Measurements from ENCODE around the gene UBE4B. TPM values are rescaled to one million over a fixed set of nuclear protein-coding genes. Genes with fewer than 3 reads are reported as not detected.

The UBE4B gene
- total and polyA plus RNA-seq, 2 donors (not counting 1 experiment from before 2014, with no cell fraction given) = 21.7 to 57.5 TPM

DNA sequence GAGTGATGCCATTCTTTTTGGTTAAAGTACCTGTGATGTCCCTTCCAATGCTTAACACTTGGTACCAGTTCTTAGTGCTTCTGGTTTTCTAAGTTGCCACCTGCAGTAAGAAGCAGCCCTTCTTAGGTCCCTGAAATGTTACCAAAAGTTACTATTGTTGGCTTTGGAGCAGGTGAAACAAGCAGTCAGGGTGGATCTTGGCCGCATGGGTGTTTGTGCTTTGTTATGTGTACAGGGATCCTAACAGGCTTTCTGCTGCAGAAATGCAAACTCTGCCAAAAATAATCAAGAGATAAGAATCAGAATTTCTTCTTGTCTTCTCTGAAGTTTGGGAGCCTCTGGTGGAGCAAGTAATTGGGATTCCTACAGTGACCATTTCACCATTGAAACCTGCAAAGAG, 84.4 kb downstream of the UBE4B start:
- no peaks in the 10 kb centered on the region for H3K27me3 ChIP-seq (replicated peaks in 1 of 4; ENCODE audit: control extremely low read depth in 1 of 4, control insufficient read depth in 3 of 4, insufficient read depth in 4 of 4, low read length in 3 of 4)
- no peak overlapping the region for H3K9ac ChIP-seq (ENCODE audit: low read length)
- TF ChIP-seq EZH2 (IDR thresholded peaks at IDR 0.05; ENCODE audit: borderline replicate concordance, insufficient read depth, low read depth, low read length, poor library complexity, severe bottlenecking) = no peak
- TF ChIP-seq, protein P1, sequence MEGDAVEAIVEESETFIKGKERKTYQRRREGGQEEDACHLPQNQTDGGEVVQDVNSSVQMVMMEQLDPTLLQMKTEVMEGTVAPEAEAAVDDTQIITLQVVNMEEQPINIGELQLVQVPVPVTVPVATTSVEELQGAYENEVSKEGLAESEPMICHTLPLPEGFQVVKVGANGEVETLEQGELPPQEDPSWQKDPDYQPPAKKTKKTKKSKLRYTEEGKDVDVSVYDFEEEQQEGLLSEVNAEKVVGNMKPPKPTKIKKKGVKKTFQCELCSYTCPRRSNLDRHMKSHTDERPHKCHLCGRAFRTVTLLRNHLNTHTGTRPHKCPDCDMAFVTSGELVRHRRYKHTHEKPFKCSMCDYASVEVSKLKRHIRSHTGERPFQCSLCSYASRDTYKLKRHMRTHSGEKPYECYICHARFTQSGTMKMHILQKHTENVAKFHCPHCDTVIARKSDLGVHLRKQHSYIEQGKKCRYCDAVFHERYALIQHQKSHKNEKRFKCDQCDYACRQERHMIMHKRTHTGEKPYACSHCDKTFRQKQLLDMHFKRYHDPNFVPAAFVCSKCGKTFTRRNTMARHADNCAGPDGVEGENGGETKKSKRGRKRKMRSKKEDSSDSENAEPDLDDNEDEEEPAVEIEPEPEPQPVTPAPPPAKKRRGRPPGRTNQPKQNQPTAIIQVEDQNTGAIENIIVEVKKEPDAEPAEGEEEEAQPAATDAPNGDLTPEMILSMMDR (IDR thresholded peaks at IDR 0.05) = no peak
- Mint-ChIP-seq H3K9me3 (ENCODE audit: insufficient read depth) (no peaks in the 10 kb centered on the region), H3K4me1 (no peaks in the 10 kb centered on the region), H3K27me3 (no peaks in the 10 kb centered on the region), H3K4me3 (no peak overlapping the region), H3K27ac (no peak overlapping the region)
- H3K4me2 ChIP-seq (replicated peaks; ENCODE audit: low read depth, low read length, poor library complexity, severe bottlenecking) = no peak overlapping the region
- H3K9me3 ChIP-seq (ENCODE audit: control extremely low read depth in 1 of 3, control insufficient read depth in 2 of 3, insufficient read depth in 1 of 3, low read length in 2 of 3) = no peaks in the 10 kb centered on the region
- H3K27ac ChIP-seq (ENCODE audit: low read length in 2 of 2) = no peak overlapping the region
- intact Hi-C loops (cut with micrococcal nuclease) = no loop called here
- no peaks in the 10 kb centered on the region for H3K4me1 ChIP-seq (ENCODE audit: control insufficient read depth in 2 of 2, insufficient read depth in 2 of 2, low read length in 2 of 2)
- H3K36me3 ChIP-seq (replicated peaks in 1 of 2; ENCODE audit: control extremely low read depth in 1 of 2, control insufficient read depth in 1 of 2, extremely low read depth in 1 of 2, insufficient read depth in 2 of 2, low read length in 1 of 2) = peaks cover 8 to 33% of the 10 kb centered on the region in 2 experiments
- H2AFZ ChIP-seq (ENCODE audit: insufficient read depth, low read depth, low read length, poor library complexity, severe bottlenecking) = no peak overlapping the region
- H3K79me2 ChIP-seq (ENCODE audit: control insufficient read depth, insufficient read depth, low read length) = no peaks in the 10 kb centered on the region
- DNase-seq = no peak
- no peak for ATAC-seq (ENCODE audit: low read depth)
- CTCF ChIA-PET = no interaction called here
- H4K20me1 ChIP-seq (ENCODE audit: control insufficient read depth, insufficient read depth, low read length, poor library complexity, severe bottlenecking) = no peaks in the 10 kb centered on the region
- WGBS (ENCODE audit: insufficient coverage) = no CpG with 5 or more reads among the region's 1 CpG
- POLR2A ChIA-PET = no interaction called here
- no peak overlapping the region for H3K4me3 ChIP-seq (ENCODE audit: control extremely low read depth in 1 of 5, extremely low read depth in 1 of 5, insufficient read depth in 1 of 5, low read depth in 2 of 5, low read length in 4 of 5)

DNA sequence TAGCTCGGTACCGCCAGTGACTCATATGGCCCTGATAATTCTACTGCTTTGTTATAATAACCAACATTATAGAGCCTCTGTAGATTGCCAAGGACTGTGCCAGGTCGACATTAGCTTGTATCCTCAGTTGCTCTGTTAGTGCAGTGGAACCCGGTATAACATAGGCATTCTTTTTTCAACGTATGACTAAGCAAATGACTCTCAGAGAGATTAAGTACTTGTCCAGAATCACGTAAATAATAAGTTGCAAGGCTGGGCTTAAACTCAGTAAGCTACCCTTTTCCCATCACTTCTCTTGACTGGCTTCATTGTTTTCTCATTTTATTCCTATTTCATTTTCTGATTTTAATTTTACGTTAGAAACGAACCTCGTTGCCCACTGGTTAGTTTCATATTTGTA, 85.1 kb downstream of the UBE4B start:
- ATAC-seq (ENCODE audit: low read depth) = no peak
- CTCF ChIA-PET = no interaction called here
- no peaks in the 10 kb centered on the region for H3K27me3 Mint-ChIP-seq
- POLR2A ChIA-PET = no interaction called here
- no peak overlapping the region for H2AFZ ChIP-seq (ENCODE audit: insufficient read depth, low read depth, low read length, poor library complexity, severe bottlenecking)
- no peaks in the 10 kb centered on the region for H3K9me3 Mint-ChIP-seq (ENCODE audit: insufficient read depth)
- H3K4me3 Mint-ChIP-seq = no peak overlapping the region
- WGBS (ENCODE audit: insufficient coverage) = 100% methylated on average over 5 of the region's 9 CpGs
- no peak overlapping the region for H3K27ac Mint-ChIP-seq
- no peak overlapping the region for H3K4me3 ChIP-seq (ENCODE audit: control extremely low read depth in 1 of 5, extremely low read depth in 1 of 5, insufficient read depth in 1 of 5, low read depth in 2 of 5, low read length in 4 of 5)
- intact Hi-C loops (cut with micrococcal nuclease) = no loop called here
- H3K36me3 ChIP-seq (replicated peaks in 1 of 2; ENCODE audit: control extremely low read depth in 1 of 2, control insufficient read depth in 1 of 2, extremely low read depth in 1 of 2, insufficient read depth in 2 of 2, low read length in 1 of 2) = peaks cover 9 to 31% of the 10 kb centered on the region in 2 experiments
- H3K79me2 ChIP-seq (ENCODE audit: control insufficient read depth, insufficient read depth, low read length) = no peaks in the 10 kb centered on the region
- DNase-seq = no peak
- H3K27me3 ChIP-seq (replicated peaks in 1 of 4; ENCODE audit: control extremely low read depth in 1 of 4, control insufficient read depth in 3 of 4, insufficient read depth in 4 of 4, low read length in 3 of 4) = no peaks in the 10 kb centered on the region
- H3K9ac ChIP-seq (ENCODE audit: low read length) = no peak overlapping the region
- H4K20me1 ChIP-seq (ENCODE audit: control insufficient read depth, insufficient read depth, low read length, poor library complexity, severe bottlenecking) = no peaks in the 10 kb centered on the region
- TF ChIP-seq EZH2 (IDR thresholded peaks at IDR 0.05; ENCODE audit: borderline replicate concordance, insufficient read depth, low read depth, low read length, poor library complexity, severe bottlenecking) = no peak
- TF ChIP-seq, protein P1 (IDR thresholded peaks at IDR 0.05) = no peak
- no peak overlapping the region for H3K4me2 ChIP-seq (replicated peaks; ENCODE audit: low read depth, low read length, poor library complexity, severe bottlenecking)
- H3K9me3 ChIP-seq (ENCODE audit: control extremely low read depth in 1 of 3, control insufficient read depth in 2 of 3, insufficient read depth in 1 of 3, low read length in 2 of 3) = no peaks in the 10 kb centered on the region
- H3K4me1 ChIP-seq (ENCODE audit: control insufficient read depth in 2 of 2, insufficient read depth in 2 of 2, low read length in 2 of 2) = no peaks in the 10 kb centered on the region
- no peak overlapping the region for H3K27ac ChIP-seq (ENCODE audit: low read length in 2 of 2)
- H3K4me1 Mint-ChIP-seq = no peaks in the 10 kb centered on the region

Measured in B cell (primary cell).